Right atrium auricular region (tissue), 2 donors: Measurements from ENCODE around the gene NLRC5. TPM values are rescaled to one million over a fixed set of nuclear protein-coding genes. Genes with fewer than 3 reads are reported as not detected.

Source experiments
- DNase-seq: peaks from one replicate; pipeline ENCODE4 v3.0.0-alpha.2; 2019; ENCODE audit warnings: low spot score
- H3K27ac ChIP-seq, 2 donors: fragments of 200-600 bp; sonication (generic); 1 replicate in 1 of 2; 2 replicates in 1 of 2; pipeline ENCODE4 v1.5.1; 2016 to 2019
- H3K27me3 ChIP-seq, 2 donors: fragments of 200-600 bp; sonication (generic); one replicate each; pipeline versions ENCODE4 v1.5.1 to v1.6.0; 2017 to 2019
- H3K36me3 ChIP-seq: fragments of 200-600 bp; sonication (generic); one replicate; pipeline ENCODE4 v1.5.1; 2016
- H3K4me1 ChIP-seq, 2 donors: fragments of 200-600 bp; sonication (generic); one replicate each; pipeline versions ENCODE4 v1.5.1 to v1.6.0; 2017 to 2019
- H3K4me3 ChIP-seq, 2 donors: fragments of 200-600 bp; sonication (generic); 1 replicate in 1 of 2; 2 replicates in 1 of 2; pipeline ENCODE4 v1.5.1; 2017 to 2019; ENCODE audit warnings: mild to moderate bottlenecking in 1 of 2, moderate library complexity in 1 of 2
- H3K9me3 ChIP-seq, 2 donors: fragments of 200-600 bp; sonication (generic); one replicate each; pipeline ENCODE4 v1.5.1; 2019
- CTCF ChIP-seq, 2 donors: fragments of 200-600 bp; sonication (generic); IDR thresholded peaks; one replicate each; pipeline ENCODE4 v1.5.1; 2019; ENCODE audit warnings: antibody characterized with exemption in 2 of 2
- total RNA-seq, 2 donors: library from RNA; depleted of rRNA; stranded (reverse); fragments of >200 nt; gene quantifications; one replicate each; pipeline ENCODE4 v1.1.0, GENCODE V29; 2016

Gene NLRC5
- total RNA-seq, 2 donors from 2014 or later, result 8.0 to 9.7 TPM

GRCh38 chr16:57091200-57091974 lies 102.0 kb downstream of the NLRC5 start:
- peak; percentile 67 for DNase-seq
- no peaks in the 10 kb centered on the region for H3K36me3 ChIP-seq
- peaks cover 0 to 25% of the 10 kb centered on the region in 2 donors for H3K4me1 ChIP-seq
- H3K4me3 ChIP-seq, result peak overlapping the region; percentile 78 to 81
- H3K9me3 ChIP-seq, result no peaks in the 10 kb centered on the region
- no peaks in the 10 kb centered on the region for H3K27me3 ChIP-seq
- no peak for TF ChIP-seq CTCF (IDR thresholded peaks at IDR 0.05)
- H3K27ac ChIP-seq, result peak overlapping the region; percentile 71 to 87

- Histone ChIP-seq H3K27ac (peak within 1 kb of the TSS; percentile 71 to 87), H3K4me1 (peaks cover 0 to 25% of the 10 kb centered on the region in 2 donors), H3K9me3 (no peaks in the 10 kb centered on the region), H3K27me3 (no peaks in the 10 kb centered on the region), H3K36me3 (no peaks in the 10 kb centered on the region), H3K4me3 (peak within 1 kb of the TSS; percentile 78 to 81)
- no peak for DNase-seq
- no peak for TF ChIP-seq CTCF (IDR thresholded peaks at IDR 0.05)
These were observed 102.8 kb downstream of the NLRC5 start, which contains the start of gene CPNE2 for GRCh38 chr16:57091975-57092785. Gene CPNE2 (plus strand): TSS chr16:57092583. CDS start chr16:57110743, 18,160 bp downstream.

- no peaks in the 10 kb centered on the region for H3K36me3 ChIP-seq
- H3K4me1 ChIP-seq, result peaks cover 0 to 29% of the 10 kb centered on the region in 2 donors
- peak overlapping the region; percentile 71 to 79 for H3K27ac ChIP-seq
- H3K9me3 ChIP-seq, result no peaks in the 10 kb centered on the region
- peak; percentile 74 to 80 for TF ChIP-seq CTCF (IDR thresholded peaks at IDR 0.05)
- no peak for DNase-seq
- H3K4me3 ChIP-seq, result peak overlapping the region; percentile 78 to 81
- H3K27me3 ChIP-seq, result no peaks in the 10 kb centered on the region
These were observed 103.5 kb downstream of the NLRC5 start for GRCh38 chr16:57092786-57093411.

- Histone ChIP-seq H3K4me1 (peaks cover 0 to 34% of the 10 kb centered on the region in 2 donors), H3K9me3 (no peaks in the 10 kb centered on the region), H3K27me3 (no peaks in the 10 kb centered on the region), H3K36me3 (no peaks in the 10 kb centered on the region), H3K4me3 (peak overlapping the region; percentile 78 to 81), H3K27ac (peak overlapping the region in 1 of 2 donors; percentile 79)
- TF ChIP-seq CTCF (IDR thresholded peaks at IDR 0.05), result no peak
- DNase-seq, result no peak
These were observed 104.6 kb downstream of the NLRC5 start for GRCh38 chr16:57093666-57094564.

GRCh38 chr16:57094911-57095310 lies 105.6 kb downstream of the NLRC5 start:
- Histone ChIP-seq H3K27me3 (no peaks in the 10 kb centered on the region), H3K4me1 (peaks cover 0 to 36% of the 10 kb centered on the region in 2 donors), H3K27ac (no peak overlapping the region), H3K36me3 (no peaks in the 10 kb centered on the region), H3K9me3 (no peaks in the 10 kb centered on the region), H3K4me3 (no peak overlapping the region)
- no peak for DNase-seq
- no peak for TF ChIP-seq CTCF (IDR thresholded peaks at IDR 0.05)
